Stimulated activated CD8-positive, alpha-beta memory T cell treated with anti-CD3 and anti-CD28 coated beads, Interleukin-7, amount 100 ng/mL, for 24 hours (primary cell): Measurements from ENCODE around the gene MRPS7.
"Not testable (repeated sequence)": the region's sequence is repeated elsewhere in the genome, so short reads cannot be mapped to it uniquely, and the experiment has no call there.

Experiments used
- DNase-seq: peaks from one replicate; pipeline ENCODE4 v3.0.0-alpha.2; 2020; ENCODE audit warnings: low read depth

Gene MRPS7

GRCh38 chr17:75271233-75271954, 9.7 kb downstream of the MRPS7 start:
- peak; percentile 68 for DNase-seq

- DNase-seq = no peak
Observed at GRCh38 chr17:75271955-75272847, 10.5 kb downstream of the MRPS7 start.

DNA sequence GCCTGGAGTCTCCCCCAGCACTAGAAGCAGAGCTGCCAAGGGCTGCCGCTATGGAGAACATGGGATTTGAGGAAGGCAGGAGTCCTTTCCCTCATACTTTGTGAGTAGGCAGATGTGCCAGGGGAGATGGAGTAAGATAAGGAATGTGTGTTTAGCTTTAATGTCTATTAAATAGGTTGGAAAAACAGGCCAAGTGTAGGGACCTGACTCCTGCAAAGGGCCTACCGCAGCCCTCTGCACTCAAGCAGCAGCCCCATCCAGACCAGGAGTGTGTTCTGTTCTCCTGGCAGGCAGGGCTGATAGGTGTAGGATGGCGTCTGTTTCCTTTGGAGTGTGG, 11.1 kb downstream of the MRPS7 start:
- no peak for DNase-seq

DNA sequence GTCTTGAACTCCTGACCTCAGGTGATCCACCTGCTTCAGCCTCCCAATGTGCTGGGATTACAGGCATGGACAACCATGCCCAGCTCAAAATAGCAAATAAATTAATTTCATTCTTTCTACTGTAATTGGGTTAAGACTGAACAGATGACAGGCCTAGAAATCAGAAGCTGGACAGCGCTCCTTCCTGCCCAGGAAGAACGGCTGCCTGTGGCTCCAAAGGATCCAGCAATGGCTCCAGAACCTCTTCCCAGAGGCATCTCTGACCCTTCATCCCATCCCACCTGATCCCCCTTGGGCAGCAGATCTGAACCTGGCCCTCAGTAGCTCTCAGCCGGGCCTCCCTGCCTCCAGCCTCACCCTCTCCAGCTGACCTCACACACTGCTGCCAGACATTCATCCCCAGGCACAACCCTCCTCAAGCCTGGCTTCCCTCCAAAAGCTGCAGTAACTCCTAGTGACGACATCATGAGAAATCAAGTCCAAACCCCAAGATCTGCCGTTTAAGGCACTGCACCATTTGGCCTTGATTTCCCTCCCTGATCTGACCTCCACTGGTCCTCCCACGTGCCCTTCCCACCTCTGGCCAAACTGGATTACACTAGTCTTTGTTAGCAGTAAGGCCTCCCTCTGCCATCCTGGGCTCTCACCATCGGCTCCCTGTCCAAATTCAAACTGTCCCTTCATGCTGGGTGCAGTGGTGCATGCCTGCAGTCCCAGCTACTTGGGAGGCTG, 12.5 kb downstream of the MRPS7 start:
- no peak for DNase-seq

DNA sequence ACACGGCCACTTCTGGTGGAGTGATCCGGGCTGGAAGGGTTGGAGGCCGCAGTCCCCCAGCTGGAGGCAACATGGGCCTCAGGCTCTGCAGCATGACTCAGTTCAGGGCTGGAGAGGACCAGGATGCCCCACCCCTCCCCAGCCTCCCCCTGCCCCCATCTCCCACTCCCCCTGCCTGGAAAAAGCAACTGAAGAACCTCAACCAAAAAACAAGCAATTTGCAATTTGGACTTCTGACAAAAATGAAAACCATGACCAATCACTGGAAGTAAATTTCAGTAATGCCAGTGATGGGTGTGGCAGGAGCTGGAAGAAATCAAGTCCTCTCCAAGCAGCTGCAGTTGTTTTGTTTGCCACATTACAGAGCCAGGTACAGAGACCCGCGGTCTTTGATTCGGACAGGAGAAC, 16.0 kb downstream of the MRPS7 start:
- DNase-seq = no peak

- DNase-seq = not testable (repeated sequence)
Observed at GRCh38 chr17:75280189-75280588, 18.5 kb downstream of the MRPS7 start.

GRCh38 chr17:75285123-75285522, 23.4 kb downstream of the MRPS7 start:
- DNase-seq = no peak

DNA sequence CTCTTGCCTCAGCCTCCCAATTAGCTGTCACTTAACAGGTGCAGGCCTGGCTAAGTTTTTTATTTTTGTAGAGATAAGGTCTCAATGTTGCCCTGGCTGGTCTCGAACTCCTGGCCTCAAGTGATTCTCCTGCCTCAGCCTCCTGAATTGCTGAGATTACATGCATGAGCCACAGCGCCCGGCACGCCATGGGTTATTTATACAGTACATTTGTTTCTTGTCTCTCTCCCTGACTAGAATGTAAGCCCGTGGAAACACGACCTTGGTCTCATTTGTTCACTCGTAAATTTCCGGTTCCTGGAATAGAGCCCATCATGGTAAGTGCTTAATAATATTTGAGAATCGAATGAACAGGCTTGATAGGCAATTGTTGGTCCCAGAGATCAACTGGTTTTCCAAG, 25.5 kb downstream of the MRPS7 start:
- no peak for DNase-seq

- DNase-seq = no peak
Observed at GRCh38 chr17:75288359-75288758, 26.7 kb downstream of the MRPS7 start.

DNA sequence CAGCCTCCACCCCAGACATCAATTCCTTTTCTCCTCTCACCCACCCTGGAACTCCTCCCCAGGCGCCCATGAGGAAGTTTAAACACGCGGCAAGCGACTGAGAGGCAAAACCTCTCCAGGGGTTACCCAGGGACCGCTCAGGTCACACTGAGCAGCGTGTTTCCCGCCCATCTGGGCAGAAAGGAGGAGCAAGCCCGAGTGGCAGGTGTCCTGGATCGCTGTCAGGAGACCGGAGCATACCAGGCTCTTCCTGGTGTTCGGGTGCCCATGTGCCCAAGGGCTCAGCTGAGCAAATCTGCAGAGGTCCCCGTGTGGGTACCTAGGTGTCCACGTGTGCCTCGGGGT, 27.1 kb downstream of the MRPS7 start:
- no peak for DNase-seq

DNA sequence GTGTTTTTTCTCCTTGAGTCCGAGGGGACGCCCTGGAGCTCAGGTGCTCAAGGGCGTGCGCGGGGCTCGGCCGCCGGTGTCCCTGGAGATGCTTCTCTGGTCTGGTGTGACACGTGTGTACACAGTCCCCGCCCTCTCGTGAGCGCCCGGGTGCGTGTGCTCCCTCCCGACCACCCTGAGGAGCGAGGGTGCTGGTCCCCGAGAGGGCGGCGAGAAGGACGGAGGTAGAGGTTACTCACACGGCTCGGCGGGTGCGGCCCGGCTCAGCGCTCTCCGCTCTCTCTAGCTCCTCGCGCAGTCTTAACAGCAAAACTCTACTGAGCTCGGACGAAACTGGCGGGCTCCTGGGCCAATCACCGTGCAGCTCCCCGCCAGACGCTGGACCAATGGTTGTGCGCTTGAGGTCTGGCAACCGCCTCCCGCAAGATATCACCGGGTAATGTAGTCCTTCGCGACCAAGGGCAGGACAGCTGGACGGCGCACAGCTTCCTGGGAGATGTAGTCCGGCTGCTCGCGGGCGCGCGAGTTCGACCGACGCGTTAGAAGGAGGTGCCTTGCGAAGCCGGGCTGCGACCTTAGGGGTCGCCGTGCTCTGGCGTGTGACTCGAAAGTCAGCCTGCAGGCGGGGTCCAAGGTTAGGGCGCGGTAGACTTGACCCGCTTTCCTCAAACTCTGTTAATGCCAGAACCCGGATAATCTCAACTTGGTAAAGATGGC, 27.6 kb downstream of the MRPS7 start, which contains the start of gene SLC25A19:
TSS of gene SLC25A19 (minus strand) at position 319 of the 717 bp plus-strand sequence. CDS start 2,669 bp downstream, outside the sequence.
- DNase-seq = peak; percentile 93

DNA sequence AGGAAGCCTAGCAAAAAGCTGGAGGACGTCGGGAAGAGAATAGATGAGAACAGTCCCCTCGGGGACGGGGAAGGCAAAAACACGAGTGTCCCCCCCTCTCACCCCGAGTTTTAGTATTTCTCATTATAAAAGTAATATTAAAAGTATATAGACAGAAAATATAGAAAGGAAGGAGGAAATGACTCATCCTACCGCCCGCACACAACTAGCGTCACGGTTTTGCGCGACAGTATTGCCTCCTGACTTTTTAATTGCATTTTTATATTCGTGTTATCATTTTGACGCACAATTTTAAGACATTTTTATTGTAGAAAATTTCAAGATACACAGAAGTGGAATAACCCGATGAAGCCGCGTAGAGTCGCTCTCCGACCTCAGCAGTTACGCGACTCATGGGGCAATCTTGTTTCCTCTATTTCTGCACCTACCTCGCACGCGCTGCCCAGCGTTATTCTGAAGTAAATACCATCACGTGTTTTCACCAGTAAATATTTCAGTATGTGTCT, 28.2 kb downstream of the MRPS7 start:
- DNase-seq = no peak

GRCh38 chr17:75292810-75293448, 31.2 kb downstream of the MRPS7 start:
- not testable (repeated sequence) for DNase-seq

DNA sequence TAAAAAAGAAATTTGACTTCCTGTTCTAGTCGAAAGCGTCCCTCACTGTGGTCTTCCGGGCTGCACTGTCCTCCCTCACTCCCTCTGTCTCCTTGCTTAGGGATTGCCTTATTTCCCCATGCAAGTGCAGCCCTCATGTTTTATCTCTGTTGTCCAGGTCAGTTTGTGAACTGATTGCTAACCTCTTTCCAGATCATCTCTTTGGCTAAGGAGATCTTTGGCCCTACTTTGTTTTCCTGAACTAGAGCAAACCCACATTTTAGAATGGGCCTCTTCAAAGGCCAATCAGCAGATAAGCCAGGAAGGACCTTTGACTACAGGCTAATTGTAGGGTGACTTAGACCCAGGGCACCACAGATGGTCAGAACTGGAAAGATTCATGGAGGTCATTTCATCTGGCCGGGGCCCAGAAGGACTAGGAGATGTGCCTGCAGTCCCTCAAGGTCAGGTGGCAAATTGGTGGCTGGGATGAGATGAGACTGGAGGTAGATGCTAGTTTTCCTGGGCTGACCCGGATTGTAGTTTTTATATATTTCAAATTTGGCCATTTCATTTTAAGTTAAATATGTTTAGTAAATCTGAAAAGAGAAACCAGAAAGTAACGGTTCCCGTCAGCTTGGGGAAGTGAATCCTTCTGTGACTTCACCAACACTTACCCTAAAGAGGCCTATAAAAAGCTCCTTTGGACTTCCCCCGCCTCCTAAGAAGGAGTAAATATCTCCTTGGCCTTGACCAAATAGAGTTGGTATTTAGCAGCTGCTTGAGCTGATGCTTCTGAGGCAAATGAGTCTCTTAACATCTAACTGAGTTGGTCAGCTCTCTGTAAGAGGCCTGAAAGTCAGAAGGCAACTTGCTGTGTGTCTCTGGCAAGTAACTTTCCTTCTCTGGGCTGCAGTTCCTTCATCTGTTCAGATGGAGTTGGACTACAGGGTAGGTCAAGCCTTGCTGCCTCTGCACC, 33.8 kb downstream of the MRPS7 start:
- DNase-seq = no peak

DNA sequence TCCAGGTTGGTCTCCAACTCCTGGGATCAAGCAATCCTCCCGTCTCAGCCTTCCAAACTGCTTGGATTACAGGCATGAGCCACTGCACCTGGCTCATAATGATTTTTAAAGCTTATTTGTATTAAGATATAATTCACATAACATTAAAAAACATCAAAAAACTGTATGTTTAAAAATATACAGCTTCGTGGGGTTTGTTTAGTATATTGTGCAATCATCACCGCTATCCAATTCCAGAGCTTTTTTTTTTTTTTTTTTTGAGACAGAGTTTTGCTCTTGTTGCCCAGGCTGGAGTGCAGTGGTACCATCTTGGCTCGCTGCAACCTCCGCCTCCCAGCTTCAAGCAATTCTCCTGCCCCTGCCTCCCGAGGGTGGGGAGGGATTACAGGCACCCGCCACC, 38.6 kb downstream of the MRPS7 start:
- no peak for DNase-seq

DNA sequence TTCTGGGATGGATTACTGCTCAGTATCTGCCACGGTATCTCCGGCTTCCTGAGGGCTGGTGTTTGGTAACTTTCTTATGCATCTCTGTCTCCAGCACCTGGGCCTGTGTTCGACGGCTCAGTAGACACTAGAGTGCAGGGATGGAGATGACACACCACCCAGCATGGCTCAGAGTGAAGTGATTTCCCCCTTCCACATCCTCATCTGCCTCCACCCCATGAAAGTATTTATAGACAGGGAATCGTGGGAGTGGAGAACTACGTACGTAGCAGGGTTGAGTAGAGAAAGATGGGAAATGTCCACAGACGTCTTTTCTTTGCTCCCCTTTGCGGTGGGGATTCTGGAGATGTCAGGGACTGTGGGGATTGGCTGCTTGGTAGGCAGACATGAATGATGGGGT, 39.4 kb downstream of the MRPS7 start:
- DNase-seq = no peak

GRCh38 chr17:75301502-75302206, 40.0 kb downstream of the MRPS7 start:
- no peak for DNase-seq

- DNase-seq = no peak
Observed at GRCh38 chr17:75307957-75308731, 46.5 kb downstream of the MRPS7 start.
